ENCODE data around the gene MOB1B. TPM values are rescaled to one million over a fixed set of nuclear protein-coding genes. Genes with fewer than 3 reads are reported as not detected.

Gene MOB1B
- total RNA-seq, 2 donors from 2014 or later, result 17.7 to 26.0 TPM

- Histone ChIP-seq H3K36me3 (no peaks in the 10 kb centered on the region), H3K9me3 (no peaks in the 10 kb centered on the region), H3K27me3 (replicated peaks; ENCODE audit: insufficient read depth) (no peaks in the 10 kb centered on the region), H3K4me1 (ENCODE audit: control insufficient read depth in 1 of 2, low read depth in 2 of 2) (peaks cover 0 to 12% of the 10 kb centered on the region in 2 donors), H3K4me3 (peak within 1 kb of the TSS; percentile 84), H3K27ac (peak within 1 kb of the TSS; percentile 78 to 82)
- ATAC-seq (ENCODE audit: insufficient number of reproducible peaks, low FRiP score, low read depth), result peak; percentile 91
- TF ChIP-seq CTCF (IDR thresholded peaks at IDR 0.05), result no peak
- peak; percentile 47 for DNase-seq (ENCODE audit: low spot score)
Measured at GRCh38 chr4:70993181-70994068, 91.3 kb downstream of the MOB1B start, which contains the start of gene DCK. Gene DCK (plus strand): TSS chr4:70993649. CDS start chr4:70993836, 187 bp downstream.

GRCh38 chr4:70994069-70994366, 91.8 kb downstream of the MOB1B start:
- no peaks in the 10 kb centered on the region for H3K9me3 ChIP-seq
- peak overlapping the region; percentile 78 to 82 for H3K27ac ChIP-seq
- H3K27me3 ChIP-seq (replicated peaks; ENCODE audit: insufficient read depth), result no peaks in the 10 kb centered on the region
- ATAC-seq (ENCODE audit: insufficient number of reproducible peaks, low FRiP score, low read depth) (no peak), DNase-seq (ENCODE audit: low spot score) (no peak)
- H3K4me3 ChIP-seq, result peak overlapping the region; percentile 84
- H3K4me1 ChIP-seq (ENCODE audit: control insufficient read depth in 1 of 2, low read depth in 2 of 2), result peaks cover 0 to 12% of the 10 kb centered on the region in 2 donors
- no peaks in the 10 kb centered on the region for H3K36me3 ChIP-seq
- no peak for TF ChIP-seq CTCF (IDR thresholded peaks at IDR 0.05)

GRCh38 chr4:70994387-70995099, 92.4 kb downstream of the MOB1B start:
- no peak for TF ChIP-seq CTCF (IDR thresholded peaks at IDR 0.05)

GRCh38 chr4:70996018-70996360, 93.8 kb downstream of the MOB1B start:
- no peaks in the 10 kb centered on the region for H3K27me3 ChIP-seq (replicated peaks; ENCODE audit: insufficient read depth)
- peaks cover 0 to 12% of the 10 kb centered on the region in 2 donors for H3K4me1 ChIP-seq (ENCODE audit: control insufficient read depth in 1 of 2, low read depth in 2 of 2)
- ATAC-seq (ENCODE audit: insufficient number of reproducible peaks, low FRiP score, low read depth) (no peak), DNase-seq (ENCODE audit: low spot score) (no peak)
- no peaks in the 10 kb centered on the region for H3K9me3 ChIP-seq
- no peaks in the 10 kb centered on the region for H3K36me3 ChIP-seq
- no peak overlapping the region for H3K4me3 ChIP-seq
- no peak overlapping the region for H3K27ac ChIP-seq
- no peak for TF ChIP-seq CTCF (IDR thresholded peaks at IDR 0.05)

More at GRCh38 chr4:70994387-70995099, 92.4 kb downstream of the MOB1B start:
- Histone ChIP-seq H3K9me3 (no peaks in the 10 kb centered on the region), H3K36me3 (no peaks in the 10 kb centered on the region), H3K4me3 (peak overlapping the region; percentile 84), H3K27ac (peak overlapping the region in 1 of 2 donors; percentile 78), H3K4me1 (ENCODE audit: control insufficient read depth in 1 of 2, low read depth in 2 of 2) (peaks cover 0 to 12% of the 10 kb centered on the region in 2 donors), H3K27me3 (replicated peaks; ENCODE audit: insufficient read depth) (no peaks in the 10 kb centered on the region)
- no peak for DNase-seq (ENCODE audit: low spot score)
- no peak for ATAC-seq (ENCODE audit: insufficient number of reproducible peaks, low FRiP score, low read depth)

GRCh38 chr4:70997036-70997435, 94.9 kb downstream of the MOB1B start:
- no peaks in the 10 kb centered on the region for H3K9me3 ChIP-seq
- no peak for ATAC-seq (ENCODE audit: insufficient number of reproducible peaks, low FRiP score, low read depth)
- H3K4me1 ChIP-seq (ENCODE audit: control insufficient read depth in 1 of 2, low read depth in 2 of 2), result peaks cover 0 to 12% of the 10 kb centered on the region in 2 donors
- H3K27ac ChIP-seq, result no peak overlapping the region
- no peak for DNase-seq (ENCODE audit: low spot score)
- TF ChIP-seq CTCF (IDR thresholded peaks at IDR 0.05), result no peak
- no peaks in the 10 kb centered on the region for H3K27me3 ChIP-seq (replicated peaks; ENCODE audit: insufficient read depth)
- no peak overlapping the region for H3K4me3 ChIP-seq
- no peaks in the 10 kb centered on the region for H3K36me3 ChIP-seq

Data from thoracic aorta (tissue), 2 donors.